Body of pancreas (tissue), 4 donors: ENCODE measurements around the gene TMEM107. TPM values are rescaled to one million over a fixed set of nuclear protein-coding genes. Genes with fewer than 3 reads are reported as not detected.

Experiments
- ATAC-seq: fragments of 150-250 bp; one replicate; pipeline ENCODE4 v1.9.1; 2016
- DNase-seq, 4 donors: peaks; one replicate each; pipeline ENCODE4 v3.0.0-alpha.2; 2019
- H3K27ac ChIP-seq, 4 donors: fragments of 200-600 bp; sonication (generic); 1 replicate in 3 of 4; 2 replicates in 1 of 4; pipeline versions ENCODE4 v1.5.1 to v1.6.1; 2016 to 2019; ENCODE audit warnings: mild to moderate bottlenecking in 1 of 4, mixed read lengths in 1 of 4, moderate library complexity in 1 of 4
- H3K27me3 ChIP-seq, 2 donors: fragments of 200-600 bp; sonication (generic); one replicate each; pipeline ENCODE4 v1.6.0; 2016; ENCODE audit warnings: mild to moderate bottlenecking in 1 of 2
- H3K36me3 ChIP-seq, 2 donors: fragments of 200-600 bp; sonication (generic); replicated peaks in 1 of 2; 2 replicates each; pipeline ENCODE4 v1.5.1; 2016; ENCODE audit warnings: low read depth in 2 of 2; ENCODE audit not compliant: insufficient read depth in 1 of 2
- H3K4me1 ChIP-seq: fragments of 200-600 bp; sonication (generic); one replicate; pipeline ENCODE4 v1.6.0; 2016
- H3K4me3 ChIP-seq, 2 donors: fragments of 200-600 bp; sonication (generic); 1 replicate in 1 of 2; 2 replicates in 1 of 2; pipeline ENCODE4 v1.5.1; 2016 to 2019
- H3K9me3 ChIP-seq, 3 donors: fragments of 200-600 bp; sonication (generic); 1 replicate in 2 of 3; 2 replicates in 1 of 3; pipeline ENCODE4 v1.5.1; 2016
- POLR2A ChIP-seq, 3 donors: fragments of 450-650 bp; IDR thresholded peaks; one replicate each; pipeline ENCODE4 v1.6.1; 2016; ENCODE audit warnings: antibody characterized with exemption in 3 of 3, mild to moderate bottlenecking in 2 of 3
- WGBS, 2 donors: methylation state at CpG; one replicate each; pipeline ENCODE4 v1.1.5; 2017; 5-methylcytosine and 5-hydroxymethylcytosine counted together
- intact Hi-C: fragments of 100-400 bp; cut with DNase I; formaldehyde crosslinking; loops from one replicate; pipeline ENCODE4 v1.15.1; 2023
- total RNA-seq, 2 donors: library from RNA; depleted of rRNA; stranded (reverse); fragments of >200 nt; gene quantifications; one replicate each; pipeline ENCODE4 v1.1.0, GENCODE V29; 2016
- TF ChIP-seq, protein P1 (sequence below), 7 experiments: fragments of 450-650 bp in 4 of 7; fragments of 200-600 bp in 3 of 7; sonication (generic) in 3 of 7; IDR thresholded peaks; one replicate each; pipeline ENCODE4 v1.5.1; 2016 to 2019; ENCODE audit warnings: antibody characterized with exemption in 7 of 7

TMEM107 gene
- total RNA-seq, 2 donors from 2014 or later, result 7.6 to 12.7 TPM

DNA sequence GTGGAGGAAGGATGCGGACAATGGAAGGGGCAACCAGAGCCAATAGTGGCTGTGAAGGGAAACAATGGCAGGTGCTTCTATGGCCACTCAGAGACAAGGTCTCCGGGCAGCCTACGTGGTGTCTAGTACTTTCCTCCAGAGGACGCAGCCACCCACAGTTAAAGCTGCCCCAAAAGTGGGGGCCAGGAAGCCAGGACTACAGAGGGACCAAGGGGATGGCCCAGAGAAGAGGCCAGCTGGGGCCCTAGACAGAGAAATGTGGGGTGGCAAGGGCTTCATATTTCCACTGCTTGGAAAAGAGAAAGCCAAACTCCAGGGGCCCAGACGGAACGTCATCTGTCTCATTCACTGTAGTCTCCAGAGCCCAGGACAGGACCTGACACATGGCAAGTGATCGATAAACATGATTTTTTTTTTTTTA, 23.1 kb downstream of the TMEM107 start:
- H3K27ac ChIP-seq, result peak overlapping the region; percentile 99 to 100 (median 100)
- intact Hi-C loops, result no loop called here
- H3K4me1 ChIP-seq, result peaks cover 64% of the 10 kb centered on the region
- ATAC-seq, result no peak
- no peak overlapping the region for H3K4me3 ChIP-seq
- H3K27me3 ChIP-seq, result no peaks in the 10 kb centered on the region
- H3K36me3 ChIP-seq, result peaks cover 18 to 19% of the 10 kb centered on the region in 2 donors
- H3K9me3 ChIP-seq, result no peaks in the 10 kb centered on the region
- peak in 2 of 4 donors; percentile 44 for DNase-seq
- 52 to 54% methylated on average over 7 of the region's 7 CpGs for WGBS, 2 donors
- TF ChIP-seq, protein P1, sequence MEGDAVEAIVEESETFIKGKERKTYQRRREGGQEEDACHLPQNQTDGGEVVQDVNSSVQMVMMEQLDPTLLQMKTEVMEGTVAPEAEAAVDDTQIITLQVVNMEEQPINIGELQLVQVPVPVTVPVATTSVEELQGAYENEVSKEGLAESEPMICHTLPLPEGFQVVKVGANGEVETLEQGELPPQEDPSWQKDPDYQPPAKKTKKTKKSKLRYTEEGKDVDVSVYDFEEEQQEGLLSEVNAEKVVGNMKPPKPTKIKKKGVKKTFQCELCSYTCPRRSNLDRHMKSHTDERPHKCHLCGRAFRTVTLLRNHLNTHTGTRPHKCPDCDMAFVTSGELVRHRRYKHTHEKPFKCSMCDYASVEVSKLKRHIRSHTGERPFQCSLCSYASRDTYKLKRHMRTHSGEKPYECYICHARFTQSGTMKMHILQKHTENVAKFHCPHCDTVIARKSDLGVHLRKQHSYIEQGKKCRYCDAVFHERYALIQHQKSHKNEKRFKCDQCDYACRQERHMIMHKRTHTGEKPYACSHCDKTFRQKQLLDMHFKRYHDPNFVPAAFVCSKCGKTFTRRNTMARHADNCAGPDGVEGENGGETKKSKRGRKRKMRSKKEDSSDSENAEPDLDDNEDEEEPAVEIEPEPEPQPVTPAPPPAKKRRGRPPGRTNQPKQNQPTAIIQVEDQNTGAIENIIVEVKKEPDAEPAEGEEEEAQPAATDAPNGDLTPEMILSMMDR (IDR thresholded peaks at IDR 0.05), result no peak
- TF ChIP-seq POLR2A (IDR thresholded peaks at IDR 0.05), result no peak

DNA sequence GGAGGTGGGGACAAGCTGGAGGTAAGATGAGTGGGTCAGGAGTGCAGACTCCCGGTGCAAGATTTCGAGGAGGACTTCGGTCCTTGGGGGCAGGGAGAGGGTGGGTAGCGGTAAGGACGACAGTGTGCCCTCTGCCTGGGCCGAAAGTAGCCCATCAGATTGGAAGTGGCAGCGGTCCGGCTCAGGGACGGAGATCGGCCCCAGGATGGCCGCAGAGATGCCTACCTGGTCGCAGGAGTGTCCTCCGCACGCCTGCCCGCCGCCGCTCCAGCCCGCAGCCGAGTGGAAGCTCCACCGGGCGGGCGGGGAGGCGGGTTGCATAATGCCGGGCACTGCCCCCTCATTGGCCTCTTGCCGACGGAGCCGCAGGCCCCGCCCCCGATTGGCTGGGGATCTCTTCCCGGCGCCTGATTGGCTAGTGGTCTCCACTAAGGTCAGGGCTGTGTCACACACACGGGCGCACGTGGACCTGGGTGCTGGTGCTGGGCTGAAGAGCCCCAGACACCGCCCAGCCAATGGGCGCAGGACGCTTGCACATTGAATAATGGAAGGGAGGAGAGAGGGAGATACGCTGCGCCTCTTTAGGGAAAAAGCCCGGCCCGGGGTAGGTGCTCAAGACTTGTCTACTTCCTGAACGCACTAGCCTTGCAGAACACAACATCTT, 23.9 kb downstream of the TMEM107 start, which contains the start of gene PER1:
Gene PER1 (minus strand): TSS at position 293 of the 664 bp plus-strand sequence. CDS start 1,698 bp downstream, outside the sequence.
- WGBS, 2 donors, result 5 to 17% methylated on average over 12 to 40 of the region's 42 CpGs
- TF ChIP-seq, protein P1 (IDR thresholded peaks at IDR 0.05), result peak in 1 of 7 experiments; percentile 4
- peak in 1 of 3 donors; percentile 98 for TF ChIP-seq POLR2A (IDR thresholded peaks at IDR 0.05)
- intact Hi-C loops, result no loop called here
- H3K27ac ChIP-seq, result peak within 1 kb of the TSS; percentile 99 to 100 (median 100)
- DNase-seq (peak; percentile 97 to 98 (median 98)), ATAC-seq (peak; percentile 33)
- H3K27me3 ChIP-seq, result no peaks in the 10 kb centered on the region
- peaks cover 62% of the 10 kb centered on the region for H3K4me1 ChIP-seq
- H3K36me3 ChIP-seq, result peaks cover 26 to 27% of the 10 kb centered on the region in 2 donors
- H3K4me3 ChIP-seq, result peak within 1 kb of the TSS; percentile 25 to 61
- H3K9me3 ChIP-seq, result no peaks in the 10 kb centered on the region

DNA sequence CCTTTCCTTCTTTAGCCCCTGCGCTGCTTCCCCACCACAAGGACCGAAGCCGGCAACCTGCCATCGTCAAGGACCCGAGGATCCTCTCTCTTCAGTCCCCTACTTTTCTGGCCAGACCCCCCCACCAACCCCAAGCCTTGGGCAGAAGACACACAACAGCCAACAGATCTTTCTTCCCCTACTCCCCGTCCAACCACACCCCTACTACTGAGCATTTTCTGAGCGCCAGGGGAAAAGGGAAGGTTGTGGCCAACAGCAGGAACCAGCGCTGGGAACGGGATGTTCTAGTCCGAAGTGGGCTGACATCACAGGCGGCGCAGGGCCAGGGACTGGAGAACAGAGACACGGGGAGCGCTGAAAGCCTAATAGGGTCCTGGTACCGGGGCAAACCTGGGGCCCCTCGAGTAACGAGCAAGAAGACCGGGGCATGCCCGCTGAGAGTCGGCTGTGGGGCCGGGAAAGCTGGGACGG, 24.5 kb downstream of the TMEM107 start:
- DNase-seq (peak; percentile 88 to 95 (median 92)), ATAC-seq (peak; percentile 2)
- Histone ChIP-seq H3K9me3 (no peaks in the 10 kb centered on the region), H3K4me1 (peaks cover 58% of the 10 kb centered on the region), H3K27ac (peak overlapping the region; percentile 99 to 100 (median 100)), H3K27me3 (no peaks in the 10 kb centered on the region), H3K4me3 (peak overlapping the region; percentile 25 to 61), H3K36me3 (peaks cover 31 to 33% of the 10 kb centered on the region in 2 donors)
- intact Hi-C loops, result no loop called here
- TF ChIP-seq, protein P1 (IDR thresholded peaks at IDR 0.05), result no peak
- TF ChIP-seq POLR2A (IDR thresholded peaks at IDR 0.05), result peak in 1 of 3 donors; percentile 60
- 12 to 27% methylated on average over 22 of the region's 22 CpGs for WGBS, 2 donors

DNA sequence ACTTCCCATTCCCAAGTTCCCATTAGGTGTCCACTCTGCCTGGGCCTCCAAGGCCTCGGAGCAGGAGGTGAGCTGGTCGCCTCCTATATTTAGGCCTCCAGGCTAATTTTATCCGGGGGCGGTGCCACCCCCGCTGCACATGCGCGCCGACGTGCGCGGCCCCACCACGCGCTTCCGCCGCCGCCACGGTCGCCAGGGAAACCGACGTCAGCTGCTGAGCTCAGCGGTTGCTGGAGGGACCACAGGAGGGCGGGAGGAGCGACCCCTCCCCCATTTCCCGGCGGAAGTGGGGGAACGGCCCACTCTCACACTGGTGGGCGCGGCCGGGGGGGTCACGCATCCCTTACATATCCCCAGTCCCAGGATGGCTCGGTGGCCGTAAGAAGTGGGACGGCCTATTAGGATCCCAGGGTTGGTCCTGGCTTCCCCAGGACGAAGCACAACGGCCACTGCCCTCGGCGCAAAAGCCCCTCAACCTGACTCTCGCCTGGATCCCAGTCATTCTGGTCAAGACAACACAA, 25.0 kb downstream of the TMEM107 start:
- intact Hi-C loops, result no loop called here
- H3K9me3 ChIP-seq, result no peaks in the 10 kb centered on the region
- no peaks in the 10 kb centered on the region for H3K27me3 ChIP-seq
- H3K4me3 ChIP-seq, result peak overlapping the region; percentile 25 to 61
- WGBS, 2 donors, result 12 to 32% methylated on average over 9 to 37 of the region's 38 CpGs
- DNase-seq, result peak; percentile 75 to 89 (median 83)
- H3K4me1 ChIP-seq, result peaks cover 58% of the 10 kb centered on the region
- TF ChIP-seq POLR2A (IDR thresholded peaks at IDR 0.05), result no peak
- TF ChIP-seq, protein P1 (IDR thresholded peaks at IDR 0.05), result peak in 1 of 7 experiments; percentile 17
- H3K27ac ChIP-seq, result peak overlapping the region; percentile 99 to 100 (median 100)
- H3K36me3 ChIP-seq, result peaks cover 36 to 37% of the 10 kb centered on the region in 2 donors
- ATAC-seq, result no peak
